Caco-2 (cell line): ENCODE measurements around the gene INAFM1. TPM values are rescaled to one million over a fixed set of nuclear protein-coding genes. Genes with fewer than 3 reads are reported as not detected.

Experiments
- BruUV-seq: library from RNA; stranded (reverse); fragments of 400-500 nt; replicated peaks from 2 replicates; lab custom pipeline; 2021; lab: Mats Ljungman, UMichigan
- CTCF ChIA-PET: fragments of 300-600 bp; sonication (Branson Sonifier 250); formaldehyde crosslinking; loops from one replicate; lab custom pipeline; 2022; ENCODE audit warnings: antibody characterized with exemption; lab: Charles Lee
- POLR2A ChIA-PET: fragments of 300-600 bp; sonication (Branson Sonifier 250); formaldehyde crosslinking; loops from one replicate; lab custom pipeline; 2022; ENCODE audit warnings: antibody characterized with exemption; lab: Charles Lee
- DNase-seq, 2 experiments: peaks; one replicate each; pipeline versions ENCODE4 v3.0.0 to v3.0.0-alpha.2; 2020 to 2022
- H3K27me3 ChIP-seq: replicated peaks from 2 replicates; pipeline ENCODE4 v1.6.0; 2011; ENCODE audit warnings: low read length; ENCODE audit not compliant: control insufficient read depth, insufficient read depth
- H3K36me3 ChIP-seq: 2 replicates; pipeline ENCODE4 v1.5.1; 2011; ENCODE audit warnings: low read length; ENCODE audit not compliant: control insufficient read depth, insufficient read depth
- H3K4me1 ChIP-seq: fragments of 250-450 bp; sonication (Bioruptor Pico); 2 replicates; pipeline ENCODE4 v1.5.1; 2020; ENCODE audit warnings: mild to moderate bottlenecking
- H3K4me3 ChIP-seq: 2 replicates; pipeline ENCODE4 v1.5.1; 2011; ENCODE audit warnings: low read depth, mild to moderate bottlenecking, control low read depth, low read length
- H3K9me3 ChIP-seq: fragments of 250-450 bp; sonication (Bioruptor Pico); 2 replicates; pipeline ENCODE4 v1.5.1; 2020; ENCODE audit warnings: mild to moderate bottlenecking, moderate library complexity
- H3K27ac Mint-ChIP-seq: one replicate; pipeline ENCODE4 v1.8.0; 2022; ENCODE audit warnings: mixed read lengths; ENCODE audit not compliant: unreplicated experiment
- H3K27me3 Mint-ChIP-seq: one replicate; pipeline ENCODE4 v1.8.0; 2022; ENCODE audit warnings: mixed read lengths; ENCODE audit not compliant: insufficient read depth, unreplicated experiment
- H3K36me3 Mint-ChIP-seq: one replicate; pipeline ENCODE4 v1.8.0; 2022; ENCODE audit warnings: mild to moderate bottlenecking, mixed read lengths; ENCODE audit not compliant: insufficient read depth, unreplicated experiment
- H3K4me1 Mint-ChIP-seq: one replicate; pipeline ENCODE4 v1.8.0; 2022; ENCODE audit warnings: low read depth, mixed read lengths; ENCODE audit not compliant: unreplicated experiment
- H3K4me3 Mint-ChIP-seq: one replicate; pipeline ENCODE4 v1.8.0; 2022; ENCODE audit warnings: mild to moderate bottlenecking, moderate library complexity, mixed read lengths; ENCODE audit not compliant: unreplicated experiment
- H3K9me3 Mint-ChIP-seq: one replicate; pipeline ENCODE4 v1.8.0; 2022; ENCODE audit warnings: mixed read lengths; ENCODE audit not compliant: unreplicated experiment
- CTCF ChIP-seq, 2 experiments: fragments of 200-600 bp in 1 of 2; IDR thresholded peaks; 1 replicate in 1 of 2; 2 replicates in 1 of 2; pipeline versions ENCODE4 v1.5.1 to v1.8.0; 2011 to 2022; ENCODE audit warnings: antibody characterized with exemption in 1 of 2, control low read depth in 1 of 2, inconsistent platforms in 1 of 2, low read depth in 1 of 2, low read length in 1 of 2, mild to moderate bottlenecking in 1 of 2, moderate library complexity in 1 of 2; ENCODE audit not compliant: insufficient read depth in 1 of 2, severe bottlenecking in 1 of 2, unreplicated experiment in 1 of 2
- intact Hi-C: fragments of 100-400 bp; cut with micrococcal nuclease; formaldehyde crosslinking; loops from one replicate; pipeline ENCODE4 v1.10.0; 2022; ENCODE audit not compliant: unreplicated experiment
- total RNA-seq: library from RNA; stranded (reverse); gene quantifications from 2 replicates; pipeline ENCODE4 v1.2.3, GENCODE V29; 2022

The INAFM1 gene
- total RNA-seq, 1 experiment from 2014 or later = 10.4 TPM

- ChIA-PET CTCF (interaction anchor here (4.1 kb wide), 1 partner anchor 16 kb away, joined by 64 read pairs; no protein-coding TSS in a partner anchor), POLR2A (interaction anchor here (0.6 to 3.9 kb wide), 3 partner anchors 15 to 28 kb away, joined by 3 to 55 read pairs (median 3); partner anchors contain the start of gene CCDC9)
- peak; percentile 67 to 73 for DNase-seq
- peak overlapping the region; percentile 61 for H3K4me3 ChIP-seq
- H3K36me3 Mint-ChIP-seq = peaks cover 33% of the 10 kb centered on the region
- no peaks in the 10 kb centered on the region for H3K27me3 ChIP-seq
- peaks cover 41% of the 10 kb centered on the region for H3K4me1 ChIP-seq
- no peak overlapping the region for H3K4me3 Mint-ChIP-seq
- H3K9me3 ChIP-seq = no peaks in the 10 kb centered on the region
- no TSS peak for BruUV-seq
- H3K4me1 Mint-ChIP-seq = peaks cover 21% of the 10 kb centered on the region
- no peak overlapping the region for H3K27ac Mint-ChIP-seq
- H3K27me3 Mint-ChIP-seq = no peaks in the 10 kb centered on the region
- no peak for TF ChIP-seq CTCF (IDR thresholded peaks at IDR 0.05; ENCODE audit: insufficient read depth in 1 of 2, low read depth in 1 of 2, low read length in 1 of 2, severe bottlenecking in 1 of 2, unreplicated experiment in 1 of 2)
- H3K9me3 Mint-ChIP-seq = no peaks in the 10 kb centered on the region
- H3K36me3 ChIP-seq = 0 out of 2 replicates have a peak, but pooled peaks cover 2% of the 10 kb centered on the region
- intact Hi-C loops = loop anchor here (1.0 kb wide), 1 partner anchor 16 kb away; no protein-coding TSS in a partner anchor
Observed at GRCh38 chr19:47228168-47228936, 46.3 kb upstream of the INAFM1 start.

- peak overlapping the region; percentile 96 for H3K4me3 ChIP-seq
- no peak for DNase-seq
- H3K27me3 ChIP-seq = no peaks in the 10 kb centered on the region
- H3K27ac Mint-ChIP-seq = no peak overlapping the region
- TF ChIP-seq CTCF (IDR thresholded peaks at IDR 0.05; ENCODE audit: insufficient read depth in 1 of 2, low read depth in 1 of 2, low read length in 1 of 2, severe bottlenecking in 1 of 2, unreplicated experiment in 1 of 2) = no peak
- CTCF ChIA-PET = interaction anchor here (1.0 to 4.1 kb wide), 2 partner anchors 15 kb away, joined by 3 to 64 read pairs; no protein-coding TSS in a partner anchor
- H3K27me3 Mint-ChIP-seq = no peaks in the 10 kb centered on the region
- POLR2A ChIA-PET = no interaction called here
- intact Hi-C loops = loop anchor here (1.0 kb wide), 1 partner anchor 15 kb away; no protein-coding TSS in a partner anchor
- no TSS peak for BruUV-seq
- peaks cover 21% of the 10 kb centered on the region for H3K4me1 Mint-ChIP-seq
- H3K36me3 Mint-ChIP-seq = peaks cover 33% of the 10 kb centered on the region
- H3K9me3 ChIP-seq = no peaks in the 10 kb centered on the region
- no peaks in the 10 kb centered on the region for H3K9me3 Mint-ChIP-seq
- H3K36me3 ChIP-seq = no peaks in the 10 kb centered on the region
- peaks cover 41% of the 10 kb centered on the region for H3K4me1 ChIP-seq
- H3K4me3 Mint-ChIP-seq = no peak overlapping the region
Observed at GRCh38 chr19:47228937-47229675, 45.6 kb upstream of the INAFM1 start.

- no peaks in the 10 kb centered on the region for H3K9me3 ChIP-seq
- TF ChIP-seq CTCF (IDR thresholded peaks at IDR 0.05; ENCODE audit: insufficient read depth in 1 of 2, low read depth in 1 of 2, low read length in 1 of 2, severe bottlenecking in 1 of 2, unreplicated experiment in 1 of 2) = no peak
- POLR2A ChIA-PET = no interaction called here
- BruUV-seq = TSS peak; percentile 51
- Mint-ChIP-seq H3K36me3 (peaks cover 33% of the 10 kb centered on the region), H3K4me3 (no peak overlapping the region), H3K27ac (no peak overlapping the region), H3K9me3 (no peaks in the 10 kb centered on the region), H3K4me1 (peaks cover 21% of the 10 kb centered on the region), H3K27me3 (no peaks in the 10 kb centered on the region)
- peak overlapping the region; percentile 96 for H3K4me3 ChIP-seq
- intact Hi-C loops = no loop called here
- CTCF ChIA-PET = interaction anchor here (1.0 kb wide), 1 partner anchor 14 kb away, joined by 3 read pairs; no protein-coding TSS in a partner anchor
- H3K36me3 ChIP-seq = no peaks in the 10 kb centered on the region
- H3K4me1 ChIP-seq = peaks cover 41% of the 10 kb centered on the region
- no peak for DNase-seq
- no peaks in the 10 kb centered on the region for H3K27me3 ChIP-seq
Observed at GRCh38 chr19:47229676-47230053, 45.0 kb upstream of the INAFM1 start.
